Measurements from ENCODE around the gene CLDN24.
A peak's percentile ranks its signal among the peaks of the same experiment; 100 is the strongest.

The CLDN24 gene

GRCh38 chr4:183360161-183360919, 38.1 kb upstream of the CLDN24 start:
- no peak overlapping the region for H3K4me3 ChIP-seq (ENCODE audit: low read length)
- DNase-seq (ENCODE audit: low read depth), result peak; percentile 38
- TF ChIP-seq CTCF (conservative IDR thresholded peaks at IDR 0.05; ENCODE audit: low read depth, low read length), result no peak

GRCh38 chr4:183358215-183358755, 36.1 kb upstream of the CLDN24 start:
- no peak overlapping the region for H3K4me3 ChIP-seq (ENCODE audit: low read length)
- no peak for DNase-seq (ENCODE audit: low read depth)
- TF ChIP-seq CTCF (conservative IDR thresholded peaks at IDR 0.05; ENCODE audit: low read depth, low read length), result no peak

- TF ChIP-seq CTCF (conservative IDR thresholded peaks at IDR 0.05; ENCODE audit: low read depth, low read length), result no peak
- DNase-seq (ENCODE audit: low read depth), result no peak
- no peak overlapping the region for H3K4me3 ChIP-seq (ENCODE audit: low read length)
Measured at GRCh38 chr4:183356931-183357675, 34.9 kb upstream of the CLDN24 start.

- DNase-seq (ENCODE audit: low read depth), result no peak
- TF ChIP-seq CTCF (conservative IDR thresholded peaks at IDR 0.05; ENCODE audit: low read depth, low read length), result no peak
- H3K4me3 ChIP-seq (ENCODE audit: low read length), result no peak overlapping the region
Measured at GRCh38 chr4:183356173-183356830, 34.1 kb upstream of the CLDN24 start.

GRCh38 chr4:183355405-183355804, 33.2 kb upstream of the CLDN24 start:
- no peak for TF ChIP-seq CTCF (conservative IDR thresholded peaks at IDR 0.05; ENCODE audit: low read depth, low read length)
- no peak overlapping the region for H3K4me3 ChIP-seq (ENCODE audit: low read length)
- peak; percentile 93 for DNase-seq (ENCODE audit: low read depth)

GRCh38 chr4:183354219-183354618, 32.0 kb upstream of the CLDN24 start:
- no peak for TF ChIP-seq CTCF (conservative IDR thresholded peaks at IDR 0.05; ENCODE audit: low read depth, low read length)
- no peak overlapping the region for H3K4me3 ChIP-seq (ENCODE audit: low read length)
- no peak for DNase-seq (ENCODE audit: low read depth)
